HG03103 (cell line): Measurements from ENCODE around the gene GOLGA1.
"Not testable (repeated sequence)": the region's sequence is repeated elsewhere in the genome, so short reads cannot be mapped to it uniquely, and the experiment has no call there.

ENCODE experiments used
- ATAC-seq: cut with Tn5 transposase; IDR thresholded peaks from one replicate; pipeline ENCODE4 v1.9.1; 2021; ENCODE audit warnings: low read depth; ENCODE audit not compliant: unreplicated experiment

GOLGA1 gene

DNA sequence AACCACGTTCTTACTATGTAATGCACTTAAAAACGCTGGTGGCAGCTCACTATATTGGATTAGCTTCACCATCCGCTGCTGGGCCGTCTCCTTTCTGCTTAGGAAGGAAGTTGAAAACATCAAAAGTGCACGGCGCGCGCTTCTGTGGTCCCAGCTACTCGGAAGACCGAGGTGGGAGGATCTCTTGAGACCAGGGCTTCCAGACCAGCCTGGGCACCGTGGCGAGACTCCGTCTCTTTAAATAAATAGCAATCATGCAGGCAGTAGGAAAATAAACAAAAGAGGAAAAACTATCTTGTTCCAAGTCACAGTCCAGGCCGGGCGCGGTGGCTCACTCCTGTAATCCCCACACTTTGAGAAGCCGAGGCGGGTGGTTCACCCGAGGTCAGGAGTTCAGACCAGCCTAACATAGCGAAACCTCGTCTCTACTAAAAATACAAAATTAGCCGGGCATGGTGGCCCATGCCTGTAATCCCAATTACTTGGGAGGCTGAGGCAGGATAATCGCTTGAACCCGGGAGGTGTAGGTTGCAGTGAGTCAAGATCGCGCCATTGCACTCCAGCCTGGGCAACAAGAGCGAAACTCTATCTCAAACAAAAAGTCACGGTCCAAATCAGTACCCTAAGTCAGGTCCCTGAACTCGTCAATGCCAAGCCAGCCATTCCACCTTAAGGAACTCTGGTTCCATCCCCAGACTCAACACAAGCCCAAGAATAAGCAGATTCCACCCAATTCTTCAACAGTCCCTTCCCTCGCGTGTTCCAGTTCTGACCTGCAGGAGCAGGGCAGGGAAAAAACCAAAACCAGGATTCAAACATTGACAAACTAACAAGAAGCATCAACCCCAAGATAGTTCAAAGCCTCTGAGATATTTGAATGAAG is 1.0 kb upstream of the GOLGA1 start:
- no peak for ATAC-seq

DNA sequence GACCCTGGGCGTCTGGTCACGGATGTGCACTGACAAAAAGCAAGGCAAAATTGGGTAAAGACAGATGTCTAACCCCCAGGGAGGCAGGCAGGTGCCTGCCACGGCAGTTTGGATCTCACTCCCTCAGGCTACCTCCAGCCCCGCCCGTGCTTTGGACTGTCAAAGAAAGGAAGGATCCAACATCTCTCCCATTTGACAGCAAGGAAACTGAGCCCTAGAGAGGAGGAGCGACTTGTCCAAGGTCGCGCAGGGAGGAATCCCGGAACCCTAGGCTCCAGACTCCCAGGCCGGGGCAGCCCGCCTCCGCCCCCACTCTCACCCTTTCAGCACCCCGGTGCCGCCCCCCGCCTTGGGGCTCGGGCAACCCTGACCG is 376 bp downstream of the GOLGA1 start:
- ATAC-seq = peak; percentile 26

DNA sequence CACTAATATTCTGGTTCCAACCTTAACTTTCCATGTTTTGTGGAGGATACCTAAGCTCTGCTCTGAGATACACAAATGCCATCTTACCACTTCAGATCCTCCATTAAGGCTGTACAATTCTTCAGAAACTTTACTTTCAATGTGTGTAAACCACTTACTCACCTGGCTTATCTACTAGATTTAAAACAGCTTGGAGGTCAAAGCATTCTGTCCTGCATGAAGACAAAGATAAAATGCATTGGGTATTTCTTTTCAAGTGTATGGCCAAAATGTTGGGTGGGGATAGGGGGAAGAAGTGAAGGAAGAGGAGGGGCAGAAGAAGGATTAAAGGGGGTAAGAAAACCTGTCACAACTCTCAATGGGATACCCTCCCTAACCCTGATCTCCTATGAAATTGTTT is 939 bp downstream of the GOLGA1 start:
- ATAC-seq = no peak

DNA sequence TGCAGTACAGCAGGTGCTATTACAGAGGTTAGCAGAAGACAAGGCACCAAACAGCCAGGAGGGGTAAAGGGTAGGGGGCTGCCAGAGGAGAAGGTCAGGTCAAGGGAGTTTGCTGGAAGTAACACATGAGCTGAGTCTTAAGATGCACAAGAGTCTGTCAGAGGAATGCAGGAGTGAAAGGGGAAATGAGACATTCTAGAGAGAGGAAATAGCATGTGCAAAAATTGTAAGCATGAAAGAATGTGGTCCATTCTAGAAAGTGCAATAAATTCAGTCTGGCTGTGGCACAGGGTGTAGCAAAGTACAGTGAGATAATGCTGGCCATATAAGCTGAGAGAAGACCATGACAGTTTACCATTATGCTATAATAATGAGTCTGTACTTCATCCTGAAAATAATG is 6.6 kb downstream of the GOLGA1 start:
- ATAC-seq = peak; percentile 65

DNA sequence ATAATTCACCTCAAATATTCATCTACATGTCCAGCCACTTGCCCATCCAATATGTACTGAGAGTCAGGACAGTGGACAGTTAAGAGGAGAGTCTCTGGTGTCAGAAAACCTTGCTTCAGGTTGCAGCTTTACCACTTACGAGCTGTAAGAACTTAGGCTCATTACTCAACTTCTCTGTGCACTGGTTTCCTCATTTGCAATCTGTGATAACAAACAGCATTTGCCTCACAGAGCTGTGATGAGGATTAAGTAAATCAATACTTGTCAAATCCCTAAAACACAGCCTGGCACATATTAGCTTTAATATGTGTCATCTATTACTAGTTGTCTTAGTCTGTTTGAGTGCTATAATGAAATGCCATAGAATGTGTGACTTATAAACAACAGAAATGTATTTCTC is 8.6 kb downstream of the GOLGA1 start:
- no peak for ATAC-seq

DNA sequence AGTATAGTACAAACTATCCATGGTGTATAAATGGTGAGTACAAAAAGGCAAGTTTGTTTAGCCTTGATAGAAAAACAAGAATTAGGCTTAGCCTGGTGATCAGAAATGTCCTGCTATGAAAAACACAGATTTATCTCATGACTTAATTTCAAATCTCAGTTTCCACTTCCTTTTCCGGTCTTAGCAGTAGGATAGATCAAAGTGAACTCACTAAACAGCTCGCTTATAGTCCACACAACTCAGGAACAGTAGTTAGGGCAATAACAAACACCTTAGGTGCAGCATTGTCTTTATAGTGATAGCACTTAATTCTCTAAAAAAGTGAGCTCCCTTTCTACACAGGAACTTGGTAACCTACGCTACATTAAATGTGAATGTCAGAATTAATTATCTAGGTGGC is 11.4 kb downstream of the GOLGA1 start:
- no peak for ATAC-seq

DNA sequence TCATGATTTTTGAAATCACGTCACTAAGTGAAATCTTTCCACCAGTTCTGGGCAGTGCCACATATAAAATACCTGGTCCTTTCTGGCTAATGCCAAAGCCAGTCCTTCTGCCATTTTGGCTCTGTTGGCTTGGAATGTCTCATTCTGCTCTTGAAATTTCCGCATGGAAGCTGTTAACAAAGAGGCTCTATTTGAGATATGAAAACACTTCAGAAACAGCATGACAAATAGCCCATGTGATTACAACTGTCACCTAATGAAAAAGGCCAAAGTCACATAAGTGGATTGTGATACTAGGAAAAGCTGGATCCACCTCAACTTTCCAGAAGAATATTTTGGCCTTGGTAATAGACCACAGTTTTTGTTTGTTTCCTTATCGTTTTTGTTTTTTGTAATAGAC is 12.8 kb downstream of the GOLGA1 start:
- no peak for ATAC-seq

DNA sequence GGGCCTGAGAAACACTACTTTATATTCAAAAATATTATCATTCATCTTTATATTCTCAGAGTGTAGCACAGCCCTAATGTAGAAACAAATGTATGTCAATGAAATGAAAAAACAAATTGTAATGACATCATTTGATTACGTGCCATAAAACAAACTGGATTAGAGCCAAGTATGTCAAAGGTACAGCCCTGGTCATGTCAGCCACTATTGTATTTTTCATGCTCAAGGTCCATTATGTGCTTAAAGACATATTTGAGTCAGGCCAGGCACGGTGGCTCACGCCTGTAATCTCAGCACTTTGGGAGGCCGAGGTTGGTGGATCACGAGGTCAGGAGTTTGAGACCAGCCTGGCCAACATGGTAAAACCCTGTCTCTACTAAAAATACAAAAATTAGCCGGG is 20.5 kb downstream of the GOLGA1 start:
- not testable (repeated sequence) for ATAC-seq

DNA sequence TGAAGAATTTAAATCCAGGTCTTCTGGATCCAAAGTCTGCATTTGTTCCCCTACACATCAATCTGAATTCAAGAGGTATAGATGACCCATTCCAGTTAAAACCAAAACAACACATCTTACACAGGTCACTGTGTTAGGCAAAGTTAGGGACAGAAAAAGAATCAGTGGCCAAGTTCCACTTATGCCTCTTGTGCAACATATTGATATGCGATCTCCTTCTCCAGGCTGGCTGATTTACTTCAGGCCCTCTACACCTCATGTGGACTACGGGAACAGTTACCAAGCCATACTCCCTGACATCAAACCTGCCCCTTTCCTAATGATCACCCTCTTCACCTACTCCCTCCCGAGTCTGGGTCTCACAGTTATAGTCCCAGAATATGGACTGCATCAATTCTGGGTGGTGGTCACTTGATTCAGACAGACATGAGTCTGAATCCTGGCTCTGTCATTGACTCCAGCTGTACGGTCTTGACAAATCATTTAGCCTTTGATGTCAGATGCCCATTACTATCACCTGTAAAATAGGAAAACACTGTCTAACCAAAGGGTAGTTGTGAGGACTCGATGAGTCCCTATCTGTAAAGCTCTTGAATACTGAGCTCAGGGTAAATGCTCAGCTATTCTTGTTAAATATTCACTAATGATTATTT is 26.0 kb downstream of the GOLGA1 start:
- ATAC-seq = no peak

DNA sequence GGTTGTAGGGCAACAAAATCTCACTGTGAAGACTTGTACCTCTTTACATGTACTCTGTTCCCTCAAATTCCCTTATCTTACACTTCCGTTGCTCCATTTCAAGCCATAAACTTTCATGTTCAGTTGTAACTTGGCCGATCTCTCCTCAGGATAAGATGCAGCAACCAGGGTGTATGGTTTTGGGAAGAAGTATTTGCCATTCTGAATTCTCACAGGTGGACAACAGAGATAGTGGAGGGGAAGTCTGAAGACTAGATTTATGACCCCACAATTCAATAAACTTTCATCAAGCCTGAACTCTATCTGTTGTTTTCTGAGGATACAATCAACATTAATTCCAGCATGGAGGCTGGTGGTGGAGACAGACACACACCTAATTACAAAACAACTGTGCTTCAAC is 27.5 kb downstream of the GOLGA1 start:
- ATAC-seq = no peak

DNA sequence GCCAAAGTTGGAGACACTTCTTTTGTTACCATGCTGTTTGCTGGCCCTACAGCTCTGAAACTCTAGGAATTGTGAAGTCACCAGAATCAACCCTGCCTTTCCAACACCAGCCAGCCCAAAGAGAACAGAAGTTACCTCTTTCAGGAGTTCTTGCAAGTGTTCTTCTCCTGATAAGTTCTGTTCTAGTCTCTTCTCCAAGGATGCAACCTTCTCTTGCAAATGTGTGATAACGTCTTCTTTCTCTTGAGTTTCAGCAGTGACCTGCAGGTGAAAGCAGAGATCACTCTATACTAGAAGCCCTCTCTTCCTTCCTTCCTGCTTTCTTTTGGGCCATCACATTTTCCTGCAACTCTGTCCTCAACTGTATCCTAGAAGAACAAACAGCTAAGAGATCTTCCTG is 29.1 kb downstream of the GOLGA1 start:
- no peak for ATAC-seq

DNA sequence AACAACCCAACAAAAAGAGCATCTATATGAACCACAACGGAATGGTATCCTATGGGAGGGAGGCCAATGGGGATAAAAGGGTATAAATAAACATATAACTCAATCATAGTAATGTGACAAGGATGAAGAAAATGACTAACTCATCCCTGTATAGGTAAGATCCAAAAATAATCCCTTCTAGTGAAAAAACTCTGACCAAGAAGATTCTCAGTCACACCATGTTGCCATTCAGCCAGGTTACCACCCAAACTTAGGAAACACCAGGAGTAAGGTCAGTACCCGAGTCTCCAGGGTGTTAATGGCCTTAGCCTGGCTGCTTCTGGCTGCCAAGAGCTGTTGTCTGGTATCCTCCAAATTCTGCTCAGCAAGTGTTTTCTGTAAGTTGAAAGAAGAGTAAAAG is 32.8 kb downstream of the GOLGA1 start:
- no peak for ATAC-seq

DNA sequence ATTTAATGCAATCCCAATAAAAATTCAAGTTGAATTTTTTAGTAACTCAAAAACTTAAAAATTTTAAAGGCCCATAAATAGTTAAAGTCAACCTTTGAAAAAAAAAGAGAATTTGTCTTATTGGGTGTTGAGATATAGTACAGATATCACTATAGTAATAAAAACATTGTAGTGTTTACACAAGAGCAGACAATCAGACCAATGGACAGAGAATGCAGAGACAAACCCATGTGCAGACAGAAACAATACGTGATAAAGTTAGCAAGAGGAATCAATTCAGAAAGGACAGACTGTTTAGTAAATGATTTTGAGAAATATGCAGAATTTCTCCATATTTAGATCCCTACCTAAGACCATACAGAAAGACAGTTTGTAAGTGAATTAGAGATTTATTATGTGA is 33.9 kb downstream of the GOLGA1 start:
- no peak for ATAC-seq

DNA sequence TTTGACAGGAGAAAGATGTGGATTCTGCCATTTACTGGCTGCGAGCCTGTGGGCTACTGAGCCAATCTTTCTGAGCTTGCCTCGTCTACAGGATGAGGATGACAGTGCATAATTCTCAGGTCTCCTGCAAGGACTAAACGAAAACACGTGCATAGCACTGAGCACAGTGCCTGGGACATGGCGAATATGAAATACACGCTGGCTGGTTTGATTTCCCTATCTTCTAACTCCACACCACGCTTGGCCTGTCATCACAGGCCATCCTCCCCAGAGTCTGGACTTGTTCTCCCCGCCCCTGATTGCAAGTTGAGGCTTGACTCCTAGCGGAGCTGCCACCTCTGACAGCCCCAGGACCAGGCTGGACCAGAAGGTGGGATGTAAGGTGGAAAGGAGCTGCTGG is 41.0 kb downstream of the GOLGA1 start:
- no peak for ATAC-seq

DNA sequence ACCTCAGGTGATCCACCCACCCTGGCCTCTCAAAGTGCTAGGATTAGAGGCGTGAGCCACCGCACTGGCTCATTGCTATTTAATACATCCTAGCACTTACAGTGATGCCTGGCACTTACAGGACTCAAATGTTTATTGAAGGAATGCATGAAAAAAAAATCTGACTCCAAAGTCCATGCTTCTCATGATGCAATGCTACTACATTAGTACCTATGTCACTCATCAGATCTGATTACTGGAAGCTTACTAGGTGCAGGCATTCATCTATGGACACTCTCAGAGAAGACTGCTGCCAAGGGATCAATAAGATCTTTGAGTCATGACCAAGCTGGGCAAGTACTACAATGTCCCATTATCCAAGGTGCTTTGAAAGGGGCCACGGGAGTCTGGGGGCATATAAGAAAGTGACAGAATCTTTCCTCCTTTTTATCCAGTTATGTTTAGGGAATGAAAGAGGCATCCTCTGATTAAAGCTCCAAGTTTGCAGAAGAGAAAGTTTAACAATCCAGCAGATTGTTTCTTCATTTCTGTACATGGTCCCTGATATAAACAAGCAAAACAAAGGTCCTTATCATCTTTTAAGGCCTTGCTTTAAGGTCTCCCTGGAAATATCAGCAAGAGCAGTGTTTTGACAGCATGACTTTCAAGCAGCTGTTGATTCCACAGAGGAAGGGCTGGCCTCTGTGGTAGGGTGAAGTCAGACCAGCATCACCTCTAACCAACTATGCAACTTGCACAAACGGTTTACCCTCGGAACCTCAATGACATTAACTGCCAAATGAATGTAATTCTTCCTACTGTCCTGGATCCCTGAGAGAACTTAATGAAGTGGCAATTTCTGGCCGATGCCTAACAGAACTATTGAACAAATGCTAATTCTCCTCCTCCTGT is 43.1 kb downstream of the GOLGA1 start:
- ATAC-seq = no peak

DNA sequence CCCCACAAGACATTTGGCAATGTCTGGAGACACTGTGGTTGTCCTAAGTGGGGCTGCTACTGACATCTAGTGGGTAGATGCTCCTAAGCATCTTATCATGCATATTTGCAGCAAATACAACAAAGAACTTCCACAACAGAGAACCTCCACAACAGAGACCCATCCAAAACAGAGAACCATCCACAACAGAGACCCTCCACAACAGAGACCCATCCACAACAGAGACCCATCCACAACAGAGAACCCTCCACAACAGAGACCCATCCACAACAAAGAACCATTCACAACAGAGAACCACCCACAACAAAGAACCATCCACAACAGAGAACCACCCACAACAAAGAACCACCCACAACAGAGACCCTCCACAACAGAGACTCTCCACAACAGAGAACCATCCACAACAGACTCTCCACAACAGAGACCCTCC is 46.1 kb downstream of the GOLGA1 start:
- ATAC-seq = no peak

DNA sequence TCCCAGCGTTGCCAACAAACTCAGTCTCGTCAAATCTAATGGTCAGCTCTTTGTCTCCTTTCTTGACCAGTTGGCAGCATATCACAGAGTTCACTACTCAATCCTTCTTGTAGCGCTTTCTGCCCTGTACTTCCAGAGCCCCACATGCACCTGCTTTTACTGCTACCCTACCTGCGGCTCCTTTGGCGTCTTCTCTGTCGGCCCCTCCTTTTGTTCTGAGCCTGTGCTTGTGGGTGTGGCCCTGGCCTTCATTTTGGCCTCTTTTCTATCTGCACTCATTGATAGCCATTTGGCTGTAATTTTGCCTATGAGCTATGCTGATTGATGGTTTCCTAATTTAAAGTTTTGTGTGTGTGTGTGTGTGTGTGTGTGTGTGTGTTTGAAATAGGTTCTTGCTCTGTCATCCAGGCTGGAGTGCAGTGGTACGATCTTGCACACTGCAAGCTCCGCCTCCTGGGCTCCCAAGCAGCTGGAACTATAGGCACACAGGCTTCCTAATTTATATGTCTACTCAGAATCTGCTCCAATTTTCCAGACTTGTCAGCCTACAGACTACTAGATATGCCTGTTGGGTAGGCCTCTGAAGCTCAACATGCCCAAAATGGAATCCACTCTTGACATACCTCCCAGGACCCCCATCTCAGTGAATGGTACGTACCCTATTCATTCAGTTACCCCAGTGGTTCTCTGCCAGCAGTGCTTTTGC is 46.7 kb downstream of the GOLGA1 start:
- no peak for ATAC-seq

DNA sequence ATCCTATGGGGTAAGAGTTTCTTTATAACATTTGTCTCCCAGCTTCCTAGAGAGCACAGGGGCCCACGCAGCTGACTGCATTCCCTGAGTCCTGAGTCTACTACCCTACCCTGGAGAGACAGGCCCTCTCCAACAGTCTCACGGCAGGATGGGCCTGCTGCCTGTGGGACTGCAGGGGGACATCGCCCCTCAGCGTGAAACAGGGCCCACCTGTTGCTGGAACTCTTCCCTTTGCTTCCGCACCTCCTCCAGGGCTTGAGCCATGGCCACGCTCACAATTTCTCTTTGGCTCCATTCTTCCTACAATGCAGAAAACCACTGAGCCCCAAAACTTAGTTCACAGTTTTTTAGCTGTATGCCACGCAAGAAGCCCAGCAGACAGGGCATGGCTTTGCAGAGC is 50.7 kb downstream of the GOLGA1 start:
- no peak for ATAC-seq

DNA sequence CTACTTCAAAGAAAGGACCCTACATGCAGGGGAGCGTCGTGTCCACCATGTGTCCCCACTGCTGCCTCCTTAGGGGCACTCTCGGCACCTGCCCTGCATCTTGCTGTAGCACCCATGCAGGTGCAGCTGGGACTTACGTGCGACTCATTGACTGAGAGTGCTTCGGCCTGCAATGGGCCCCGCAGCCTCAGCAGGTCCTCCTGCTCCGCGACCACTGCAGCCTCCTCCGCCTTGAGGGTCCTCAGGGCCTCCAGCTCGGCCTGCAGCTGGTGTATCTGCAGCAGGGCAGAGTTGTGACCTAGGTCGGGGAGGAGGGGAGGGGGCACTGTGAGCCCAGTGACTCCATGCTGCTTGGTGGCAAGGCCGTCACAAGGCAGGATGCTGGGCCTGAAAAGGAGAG is 51.9 kb downstream of the GOLGA1 start:
- ATAC-seq = no peak

DNA sequence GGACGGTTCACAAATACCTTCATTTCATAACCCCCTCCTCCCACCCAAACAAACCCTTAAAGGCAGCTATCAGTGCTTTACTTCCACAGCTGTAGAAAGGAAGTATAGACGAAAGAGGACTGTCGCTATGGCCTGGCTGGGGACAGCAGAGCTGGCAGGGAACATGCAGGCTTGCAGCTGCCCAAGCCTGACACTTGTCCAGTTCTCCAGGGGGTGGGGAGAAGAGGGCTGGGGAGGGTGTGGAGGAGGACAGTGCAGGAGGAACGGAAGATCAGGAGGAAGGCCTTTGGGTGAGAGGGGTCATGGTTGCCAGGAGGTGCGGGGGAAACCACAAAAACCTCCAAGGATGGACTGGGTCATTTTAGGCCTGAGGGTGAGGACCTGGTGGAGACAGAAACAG is 53.1 kb downstream of the GOLGA1 start:
- no peak for ATAC-seq
